GM19099 (cell line): Measurements from ENCODE around the gene MYLK.

Experiments
- POLR2A ChIP-seq: IDR thresholded peaks from 3 replicates; pipeline ENCODE4 v1.6.1; 2011; ENCODE audit warnings: low read depth; ENCODE audit not compliant: insufficient read length; ENCODE audit errors: extremely low read depth

MYLK gene

DNA sequence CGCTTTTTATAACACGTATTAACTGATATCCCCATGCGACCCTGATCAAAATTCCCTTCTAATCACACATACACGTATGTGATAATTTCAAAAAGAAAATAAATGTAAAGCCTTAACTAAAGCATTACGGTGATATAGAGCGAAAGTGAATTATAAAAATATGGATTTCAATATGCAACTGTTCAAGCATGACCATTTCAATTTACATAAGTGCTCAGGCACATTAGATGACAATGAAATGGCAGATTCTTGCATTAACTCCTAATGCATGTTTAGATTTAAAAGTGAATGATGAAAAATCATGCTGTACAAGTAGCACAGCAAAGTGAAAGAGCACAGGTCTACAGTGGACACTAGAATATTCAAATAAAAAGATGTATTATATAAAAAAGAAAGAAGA lies 140.1 kb downstream of the MYLK start:
- no peak for TF ChIP-seq POLR2A

DNA sequence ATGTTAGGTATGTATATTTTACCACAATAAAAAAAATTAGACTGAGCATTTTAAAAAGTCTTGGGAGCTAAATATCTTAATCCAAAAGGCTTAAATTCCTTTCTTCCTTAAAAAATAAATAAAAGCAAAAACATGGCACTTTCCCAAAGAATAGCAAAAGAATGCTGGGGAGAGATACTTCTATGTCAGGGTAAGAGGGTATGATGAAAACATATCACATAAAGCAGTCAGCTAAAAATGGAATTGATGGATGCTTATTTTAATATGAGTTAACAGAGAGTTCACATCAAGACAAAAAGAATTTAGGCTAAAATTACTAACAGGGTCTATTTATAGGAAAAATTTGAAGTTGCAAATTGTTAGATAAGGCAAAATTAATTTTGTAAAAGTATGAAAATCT lies 141.0 kb downstream of the MYLK start:
- no peak for TF ChIP-seq POLR2A

DNA sequence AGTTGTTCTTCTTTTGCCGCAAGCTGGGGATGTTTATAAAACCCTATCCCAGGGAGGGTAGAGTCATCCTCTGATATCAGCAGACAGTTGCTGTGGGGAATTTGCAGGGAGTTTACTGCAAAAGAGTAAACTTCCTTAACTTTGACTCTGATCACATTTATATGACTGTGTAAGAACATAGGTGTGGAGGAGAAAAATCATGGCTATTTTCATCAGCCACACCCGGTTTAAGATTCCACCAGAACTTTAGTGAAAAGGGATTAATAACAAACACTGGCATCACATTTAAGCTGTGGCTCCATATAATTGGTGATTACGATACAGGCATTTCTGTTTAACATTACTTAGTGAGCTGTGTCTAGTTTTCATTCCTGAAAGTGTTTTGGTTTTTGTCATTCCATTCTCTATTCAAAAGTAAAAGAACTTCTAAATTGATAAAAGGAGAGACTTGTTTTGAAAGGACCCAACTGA lies 143.1 kb downstream of the MYLK start:
- TF ChIP-seq POLR2A: no peak

- TF ChIP-seq POLR2A: no peak
Observed at GRCh38 chr3:123740391-123740822, 143.7 kb downstream of the MYLK start.

DNA sequence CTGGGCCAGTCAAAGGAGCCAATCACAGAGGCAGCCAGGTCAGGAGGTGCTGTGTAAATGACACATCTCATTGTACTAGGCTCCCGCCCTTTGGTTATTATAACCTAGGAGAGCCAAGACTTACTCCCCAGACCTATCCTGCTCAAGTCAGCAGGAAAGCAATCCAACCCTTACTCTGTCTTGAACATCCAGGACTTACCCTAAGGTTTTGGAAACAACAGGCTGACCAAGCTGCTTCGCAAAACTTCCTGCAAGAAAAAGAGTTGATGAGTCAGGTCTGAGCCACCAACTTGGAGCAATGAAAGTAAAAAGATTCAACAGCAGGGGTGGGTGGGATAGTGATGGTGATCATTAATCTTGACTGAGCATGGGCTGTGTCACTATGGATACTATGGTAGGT lies 144.4 kb downstream of the MYLK start:
- no peak for TF ChIP-seq POLR2A

DNA sequence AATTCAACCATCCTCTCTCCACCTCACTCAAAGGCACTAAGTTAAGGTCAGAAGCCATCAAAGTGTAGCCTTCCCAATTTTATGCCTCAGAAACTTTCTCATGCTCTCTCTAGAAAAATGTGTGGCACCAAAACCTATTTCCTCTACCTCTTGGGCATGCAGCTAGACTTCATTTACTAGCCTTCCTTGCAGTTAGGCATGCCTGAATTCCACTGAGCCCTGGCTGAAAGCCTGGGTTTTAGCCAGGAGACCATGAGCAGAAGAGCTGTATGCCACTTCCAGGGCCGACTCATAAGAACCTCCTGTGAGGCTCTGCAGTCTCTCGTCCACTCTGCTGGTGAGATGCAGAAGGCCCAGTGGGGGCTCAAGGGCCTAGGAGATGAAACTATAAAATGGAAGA lies 145.0 kb downstream of the MYLK start:
- TF ChIP-seq POLR2A: no peak

DNA sequence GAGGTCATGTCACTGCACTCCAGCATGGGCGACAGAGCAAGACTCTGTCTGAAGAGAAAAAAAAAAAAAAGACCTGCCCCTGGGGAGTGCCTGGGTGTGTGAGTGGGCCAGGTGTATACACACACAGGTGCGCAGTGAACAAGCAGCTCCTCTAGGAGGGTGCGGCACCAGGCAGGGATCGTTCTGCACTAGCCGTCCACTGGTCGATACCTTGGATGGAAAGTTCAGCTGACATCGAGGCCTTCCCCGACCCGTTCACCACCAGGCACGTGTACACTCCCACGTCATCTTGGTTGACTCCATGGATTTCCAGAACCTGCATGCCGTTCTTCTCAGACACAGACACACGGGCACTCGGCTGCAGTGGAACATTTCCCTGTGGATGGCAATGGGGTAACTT lies 147.0 kb downstream of the MYLK start:
- TF ChIP-seq POLR2A: no peak

DNA sequence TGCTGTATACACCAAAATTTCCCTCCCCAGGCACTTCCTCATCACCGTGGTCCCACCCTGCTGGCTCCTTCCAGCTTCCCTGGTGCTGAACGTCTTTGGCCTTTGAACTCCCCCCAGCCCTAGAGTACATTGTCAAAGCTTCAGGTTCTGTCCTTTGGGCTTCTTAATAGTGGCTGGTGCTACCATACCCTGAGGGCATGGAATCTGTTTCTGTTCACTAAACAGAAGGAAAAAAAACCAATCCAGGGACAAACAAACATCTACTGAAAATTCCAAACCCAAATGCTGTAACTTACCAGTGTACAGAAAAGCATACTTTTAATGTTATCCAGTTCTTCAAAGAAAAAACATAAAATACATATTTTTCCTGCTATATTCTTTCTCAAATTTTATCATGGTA lies 148.7 kb downstream of the MYLK start:
- TF ChIP-seq POLR2A: no peak

DNA sequence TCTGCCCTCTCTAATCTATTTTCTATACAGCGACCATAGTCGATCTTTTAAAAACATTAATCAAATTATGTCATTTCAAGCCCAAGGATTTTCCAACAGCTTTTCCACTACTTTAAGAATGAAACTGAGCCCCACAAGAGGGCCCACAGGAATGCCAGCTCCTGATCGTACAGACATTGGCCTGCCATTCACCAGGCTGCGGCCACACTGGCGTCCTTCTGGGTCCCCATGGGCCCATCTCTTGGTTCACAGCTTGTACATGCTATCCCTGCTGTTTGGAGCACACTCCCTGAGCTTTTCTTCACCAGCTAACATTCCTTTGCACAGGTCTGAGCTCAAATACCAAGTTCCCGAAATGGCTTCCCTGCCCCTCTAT lies 149.6 kb downstream of the MYLK start:
- TF ChIP-seq POLR2A: no peak

GRCh38 chr3:123733805-123734526 lies 150.2 kb downstream of the MYLK start:
- no peak for TF ChIP-seq POLR2A

GRCh38 chr3:123733341-123733740 lies 150.8 kb downstream of the MYLK start:
- no peak for TF ChIP-seq POLR2A

DNA sequence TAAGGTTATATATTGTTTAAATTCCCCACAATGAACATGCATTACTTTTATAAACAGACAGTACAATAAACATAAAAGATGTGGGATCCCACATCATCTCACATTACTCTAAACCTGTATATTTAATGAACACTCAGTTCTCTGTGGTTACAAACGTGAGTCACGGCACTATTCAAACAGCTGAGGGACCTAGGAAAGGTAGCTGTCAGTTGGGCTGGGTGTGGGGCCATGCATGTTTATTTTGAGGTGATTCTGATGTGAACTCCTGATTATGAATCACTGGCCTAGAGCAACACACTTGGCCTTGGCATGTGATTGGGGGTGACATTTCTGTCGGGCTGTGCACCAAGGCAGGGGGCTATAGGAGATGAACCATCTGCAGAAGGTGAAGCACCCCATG lies 151.7 kb downstream of the MYLK start:
- TF ChIP-seq POLR2A: no peak

- no peak for TF ChIP-seq POLR2A
Observed at GRCh38 chr3:123730829-123731228, 153.3 kb downstream of the MYLK start.

DNA sequence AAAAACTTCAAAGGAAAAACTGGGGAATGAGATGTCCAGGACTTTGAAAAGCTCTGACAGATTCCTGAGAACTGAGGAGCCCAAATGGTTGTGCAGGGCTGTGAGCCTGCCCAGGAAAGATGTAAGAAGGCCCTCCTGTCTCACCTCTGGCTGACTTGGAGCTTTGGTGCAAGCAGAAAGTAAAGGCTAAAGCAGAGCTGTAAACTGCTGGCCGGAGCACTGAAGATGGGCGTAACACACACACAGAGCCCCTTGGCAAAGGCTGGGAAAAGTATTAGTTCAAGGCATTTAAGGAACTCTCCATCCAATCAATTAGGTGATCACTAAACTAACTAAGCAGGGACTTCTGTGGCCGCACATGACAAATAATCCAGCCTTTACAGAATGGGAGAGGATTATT lies 155.1 kb downstream of the MYLK start:
- TF ChIP-seq POLR2A: no peak

DNA sequence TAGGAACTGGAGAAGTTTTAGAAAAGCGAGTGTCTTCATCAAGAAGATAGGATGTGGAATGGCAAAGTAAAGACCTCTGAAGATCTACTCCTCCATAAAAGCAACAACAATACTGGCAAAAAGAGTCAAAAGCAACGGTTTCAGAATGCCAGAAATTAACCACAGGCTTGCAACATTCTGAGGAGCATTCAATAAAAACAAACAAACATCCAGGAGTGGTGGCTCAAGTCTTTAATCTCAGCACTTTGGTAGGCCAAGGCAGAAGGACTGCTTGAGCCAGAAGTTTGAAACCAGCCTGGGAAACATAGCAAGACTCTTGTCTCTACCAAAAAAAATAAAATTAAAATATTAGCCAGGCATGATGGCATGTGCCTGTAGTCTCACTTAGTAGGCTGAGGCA lies 156.1 kb downstream of the MYLK start:
- no peak for TF ChIP-seq POLR2A

- TF ChIP-seq POLR2A: no peak
Observed at GRCh38 chr3:123725652-123726400, 158.3 kb downstream of the MYLK start.
